A673 (cell line): Measurements from ENCODE around the gene GSTM1. TPM values are rescaled to one million over a fixed set of nuclear protein-coding genes. Genes with fewer than 3 reads are reported as not detected.

ENCODE experiments used
- BruUV-seq: library from RNA; stranded (reverse); fragments of 400-500 nt; replicated peaks from 2 replicates; lab custom pipeline; 2021; lab: Mats Ljungman, UMichigan
- CTCF ChIA-PET: fragments of 300-600 bp; sonication (Branson Sonifier 250); formaldehyde crosslinking; loops from one replicate; lab custom pipeline; 2022; ENCODE audit warnings: antibody characterized with exemption; lab: Charles Lee
- POLR2A ChIA-PET: fragments of 300-600 bp; sonication (Branson Sonifier 250); formaldehyde crosslinking; loops from one replicate; lab custom pipeline; 2022; ENCODE audit warnings: antibody characterized with exemption; ENCODE audit not compliant: low non-redundant PET; lab: Charles Lee
- DNase-seq: peaks from one replicate; pipeline ENCODE4 v3.0.0-alpha.2; 2015; ENCODE audit warnings: low spot score
- H3K27ac ChIP-seq: fragments of 200-600 bp; sonication (generic); 2 replicates; pipeline ENCODE4 v1.5.1; 2016; ENCODE audit warnings: mixed run types, low read depth, mild to moderate bottlenecking, mixed read lengths, antibody characterized with exemption, low read length; ENCODE audit not compliant: poor library complexity, severe bottlenecking
- H3K27me3 ChIP-seq: fragments of 200-600 bp; sonication (generic); replicated peaks from 2 replicates; pipeline ENCODE4 v1.6.1; 2017; ENCODE audit warnings: mixed run types, low read depth, mild to moderate bottlenecking, mixed read lengths, antibody characterized with exemption, low read length; ENCODE audit not compliant: insufficient read depth, poor library complexity
- H3K36me3 ChIP-seq: fragments of 200-600 bp; sonication (generic); 2 replicates; pipeline ENCODE4 v1.6.1; 2016; ENCODE audit warnings: mixed run types, mild to moderate bottlenecking, mixed read lengths, antibody characterized with exemption, low read length; ENCODE audit not compliant: insufficient read depth, poor library complexity, severe bottlenecking
- H3K4me1 ChIP-seq: fragments of 200-600 bp; sonication (generic); 2 replicates; pipeline ENCODE4 v1.6.1; 2017; ENCODE audit warnings: mixed run types, mild to moderate bottlenecking, mixed read lengths, antibody characterized with exemption, low read length; ENCODE audit not compliant: insufficient read depth, poor library complexity, severe bottlenecking
- H3K4me3 ChIP-seq: fragments of 200-600 bp; sonication (generic); 2 replicates; pipeline ENCODE4 v1.5.1; 2016; ENCODE audit warnings: low read depth, mixed run types, mild to moderate bottlenecking, mixed read lengths, low read length; ENCODE audit not compliant: poor library complexity, severe bottlenecking
- H3K9me3 ChIP-seq: fragments of 200-600 bp; sonication (generic); 2 replicates; pipeline ENCODE4 v1.6.1; 2016; ENCODE audit warnings: mixed run types, low read depth, mild to moderate bottlenecking, mixed read lengths, antibody characterized with exemption, low read length; ENCODE audit not compliant: poor library complexity, severe bottlenecking
- EZH2 ChIP-seq: fragments of 200-600 bp; sonication (generic); IDR thresholded peaks from 2 replicates; pipeline ENCODE4 v1.6.1; 2017; ENCODE audit warnings: borderline replicate concordance, low read depth, mild to moderate bottlenecking, mixed read lengths, antibody characterized with exemption, low read length; ENCODE audit not compliant: poor library complexity, severe bottlenecking
- intact Hi-C: fragments of 100-400 bp; cut with micrococcal nuclease; formaldehyde crosslinking; loops from one replicate; pipeline ENCODE4 v1.10.0; 2022; ENCODE audit not compliant: unreplicated experiment
- total RNA-seq: library from RNA; stranded (reverse); gene quantifications from 2 replicates; pipeline ENCODE4 v1.2.3, GENCODE V29; 2021
- TF ChIP-seq, protein P1 (sequence below): fragments of 300-800, 200-600 bp; sonication (generic); conservative IDR thresholded peaks from 2 replicates; pipeline ENCODE4 v1.5.1; 2017; ENCODE audit warnings: low read depth, mild to moderate bottlenecking, antibody characterized with exemption, low read length, moderate library complexity, mixed read lengths

Gene GSTM1
- total RNA-seq, 1 experiment from 2014 or later, result 166 TPM

DNA sequence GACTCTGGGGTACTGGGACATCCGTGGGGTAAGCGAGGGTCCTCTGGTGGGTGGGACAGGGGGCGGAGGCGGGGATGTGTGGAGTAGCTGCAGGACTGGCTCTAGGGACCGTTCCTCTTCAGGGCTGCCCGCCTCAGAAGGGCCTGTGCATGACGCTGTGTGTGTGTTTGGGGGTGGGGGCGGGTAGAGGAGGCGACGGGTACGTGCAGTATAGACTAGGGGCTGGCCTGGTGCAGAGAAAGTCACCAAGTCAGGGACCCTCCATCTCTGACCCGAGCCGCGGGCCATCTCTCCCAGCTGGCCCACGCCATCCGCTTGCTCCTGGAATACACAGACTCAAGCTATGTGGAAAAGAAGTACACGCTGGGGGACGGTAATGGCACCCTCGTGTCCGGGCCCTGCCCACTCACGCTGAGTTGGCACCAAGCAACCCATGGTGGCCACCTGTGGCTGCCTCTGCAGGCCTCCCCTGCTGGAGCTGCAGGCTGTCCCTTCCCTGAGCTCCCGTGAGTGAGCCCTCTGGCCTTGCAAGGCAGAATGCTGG lies 24.8 kb downstream of the GSTM1 start:
- TF ChIP-seq, protein P1, sequence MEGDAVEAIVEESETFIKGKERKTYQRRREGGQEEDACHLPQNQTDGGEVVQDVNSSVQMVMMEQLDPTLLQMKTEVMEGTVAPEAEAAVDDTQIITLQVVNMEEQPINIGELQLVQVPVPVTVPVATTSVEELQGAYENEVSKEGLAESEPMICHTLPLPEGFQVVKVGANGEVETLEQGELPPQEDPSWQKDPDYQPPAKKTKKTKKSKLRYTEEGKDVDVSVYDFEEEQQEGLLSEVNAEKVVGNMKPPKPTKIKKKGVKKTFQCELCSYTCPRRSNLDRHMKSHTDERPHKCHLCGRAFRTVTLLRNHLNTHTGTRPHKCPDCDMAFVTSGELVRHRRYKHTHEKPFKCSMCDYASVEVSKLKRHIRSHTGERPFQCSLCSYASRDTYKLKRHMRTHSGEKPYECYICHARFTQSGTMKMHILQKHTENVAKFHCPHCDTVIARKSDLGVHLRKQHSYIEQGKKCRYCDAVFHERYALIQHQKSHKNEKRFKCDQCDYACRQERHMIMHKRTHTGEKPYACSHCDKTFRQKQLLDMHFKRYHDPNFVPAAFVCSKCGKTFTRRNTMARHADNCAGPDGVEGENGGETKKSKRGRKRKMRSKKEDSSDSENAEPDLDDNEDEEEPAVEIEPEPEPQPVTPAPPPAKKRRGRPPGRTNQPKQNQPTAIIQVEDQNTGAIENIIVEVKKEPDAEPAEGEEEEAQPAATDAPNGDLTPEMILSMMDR, result no peak
- TF ChIP-seq EZH2, result no peak
- Histone ChIP-seq H3K27ac (no peak overlapping the region), H3K27me3 (no peaks in the 10 kb centered on the region), H3K9me3 (no peaks in the 10 kb centered on the region), H3K36me3 (no peaks in the 10 kb centered on the region), H3K4me3 (no peak overlapping the region), H3K4me1 (no peaks in the 10 kb centered on the region)
- POLR2A ChIA-PET, result interaction anchor here (0.6 kb wide), 1 partner anchor 25 kb away, joined by 16 read pairs; the partner anchor contains the start of gene GSTM1
- intact Hi-C loops, result no loop called here
- no peak for DNase-seq
- BruUV-seq, result no TSS peak
- CTCF ChIA-PET, result interaction anchor here (1.1 kb wide), 1 partner anchor 25 kb away, joined by 8 read pairs; the partner anchor contains the start of gene GSTM1

DNA sequence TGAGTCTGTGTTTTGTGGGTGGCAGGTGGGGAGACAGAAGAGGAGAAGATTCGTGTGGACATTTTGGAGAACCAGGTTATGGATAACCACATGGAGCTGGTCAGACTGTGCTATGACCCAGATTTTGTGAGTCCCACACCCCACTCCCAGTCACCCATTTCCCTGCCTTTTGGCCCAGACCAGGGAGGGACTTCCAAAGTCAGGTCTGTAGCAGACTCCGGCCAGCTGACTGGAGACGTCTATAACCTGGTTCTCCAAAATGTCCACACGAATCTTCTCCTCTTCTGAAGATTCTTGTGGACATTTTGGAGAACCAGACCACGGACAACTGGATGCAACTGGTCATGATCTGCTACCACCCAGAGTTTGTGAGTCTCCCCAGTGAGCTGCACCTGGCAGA lies 26.0 kb downstream of the GSTM1 start:
- ChIA-PET CTCF (no interaction called here), POLR2A (no interaction called here)
- TF ChIP-seq, protein P1, result no peak
- TF ChIP-seq EZH2, result no peak
- BruUV-seq, result no TSS peak
- no peaks in the 10 kb centered on the region for H3K36me3 ChIP-seq
- no peak overlapping the region for H3K4me3 ChIP-seq
- H3K4me1 ChIP-seq, result no peaks in the 10 kb centered on the region
- no peak for DNase-seq
- H3K9me3 ChIP-seq, result no peaks in the 10 kb centered on the region
- no peaks in the 10 kb centered on the region for H3K27me3 ChIP-seq
- intact Hi-C loops, result no loop called here
- H3K27ac ChIP-seq, result no peak overlapping the region

DNA sequence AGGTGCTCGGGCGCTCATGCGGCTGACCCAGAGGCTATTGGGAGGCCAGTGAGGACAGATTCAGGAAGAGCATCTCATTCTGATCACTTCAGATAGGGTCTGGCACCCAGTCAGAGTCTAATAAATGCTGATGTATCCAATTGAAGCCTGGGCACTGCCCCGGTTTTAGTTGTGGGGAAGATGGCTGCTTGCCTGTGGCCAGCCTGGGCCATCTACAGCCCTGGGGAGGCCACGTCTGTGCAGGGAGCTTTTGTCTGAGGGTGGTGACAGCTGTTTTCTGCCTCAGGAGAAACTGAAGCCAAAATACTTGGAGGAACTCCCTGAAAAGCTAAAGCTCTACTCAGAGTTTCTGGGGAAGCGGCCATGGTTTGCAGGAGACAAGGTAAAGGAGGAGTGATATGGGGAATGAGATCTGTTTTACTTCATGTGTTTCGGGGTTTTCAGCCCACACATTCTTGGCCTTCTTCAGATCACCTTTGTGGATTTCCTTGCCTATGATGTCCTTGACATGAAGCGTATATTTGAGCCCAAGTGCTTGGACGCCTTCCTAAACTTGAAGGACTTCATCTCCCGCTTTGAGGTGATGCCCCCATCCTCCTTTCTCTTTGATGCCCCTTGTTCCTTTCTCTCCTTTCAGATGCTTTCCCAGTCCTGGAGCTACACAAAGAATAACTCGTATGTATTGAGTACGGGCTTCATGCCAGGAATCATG lies 27.2 kb downstream of the GSTM1 start:
- intact Hi-C loops, result no loop called here
- no peak for DNase-seq
- Histone ChIP-seq H3K4me1 (peaks cover 8% of the 10 kb centered on the region), H3K36me3 (no peaks in the 10 kb centered on the region), H3K27me3 (no peaks in the 10 kb centered on the region), H3K9me3 (no peaks in the 10 kb centered on the region), H3K27ac (no peak overlapping the region), H3K4me3 (no peak overlapping the region)
- ChIA-PET CTCF (no interaction called here), POLR2A (no interaction called here)
- BruUV-seq, result no TSS peak
- no peak for TF ChIP-seq EZH2
- TF ChIP-seq, protein P1, result no peak
